ENCODE measurements around the gene PRDX5. TPM values are rescaled to one million over a fixed set of nuclear protein-coding genes. Genes with fewer than 3 reads are reported as not detected.

The PRDX5 gene
- total RNA-seq, 1 donor = 103 TPM

DNA sequence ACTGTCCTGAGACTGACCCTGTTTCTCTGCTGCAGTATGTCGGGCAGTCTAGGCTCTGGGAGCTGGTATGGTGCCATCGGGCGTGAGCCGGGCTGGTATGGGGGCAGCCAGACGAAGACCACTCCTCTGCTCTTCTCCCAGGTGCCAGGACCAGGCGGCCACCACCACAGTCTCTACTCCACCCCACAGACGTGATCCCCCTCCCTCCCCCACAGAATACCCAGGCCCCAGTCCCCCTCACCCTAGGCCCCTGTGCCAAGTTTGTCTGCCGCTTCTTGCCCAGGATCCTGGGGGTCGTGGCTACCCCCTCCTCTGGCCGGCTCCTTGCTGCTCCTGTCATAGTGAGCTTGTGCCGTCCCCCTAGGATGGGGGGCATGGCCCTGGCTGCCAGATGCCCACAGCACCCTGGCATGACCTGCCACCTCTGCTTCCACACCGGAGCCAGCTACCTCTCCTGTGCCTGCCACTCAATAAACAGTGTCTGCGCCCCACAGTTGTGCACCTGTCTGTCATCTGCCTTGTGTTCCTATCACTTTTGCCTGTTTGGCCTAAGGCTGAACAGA, 28.8 kb upstream of the PRDX5 start:
- no peak for DNase-seq (ENCODE audit: low read depth in 2 of 3, low spot score in 2 of 3)

DNA sequence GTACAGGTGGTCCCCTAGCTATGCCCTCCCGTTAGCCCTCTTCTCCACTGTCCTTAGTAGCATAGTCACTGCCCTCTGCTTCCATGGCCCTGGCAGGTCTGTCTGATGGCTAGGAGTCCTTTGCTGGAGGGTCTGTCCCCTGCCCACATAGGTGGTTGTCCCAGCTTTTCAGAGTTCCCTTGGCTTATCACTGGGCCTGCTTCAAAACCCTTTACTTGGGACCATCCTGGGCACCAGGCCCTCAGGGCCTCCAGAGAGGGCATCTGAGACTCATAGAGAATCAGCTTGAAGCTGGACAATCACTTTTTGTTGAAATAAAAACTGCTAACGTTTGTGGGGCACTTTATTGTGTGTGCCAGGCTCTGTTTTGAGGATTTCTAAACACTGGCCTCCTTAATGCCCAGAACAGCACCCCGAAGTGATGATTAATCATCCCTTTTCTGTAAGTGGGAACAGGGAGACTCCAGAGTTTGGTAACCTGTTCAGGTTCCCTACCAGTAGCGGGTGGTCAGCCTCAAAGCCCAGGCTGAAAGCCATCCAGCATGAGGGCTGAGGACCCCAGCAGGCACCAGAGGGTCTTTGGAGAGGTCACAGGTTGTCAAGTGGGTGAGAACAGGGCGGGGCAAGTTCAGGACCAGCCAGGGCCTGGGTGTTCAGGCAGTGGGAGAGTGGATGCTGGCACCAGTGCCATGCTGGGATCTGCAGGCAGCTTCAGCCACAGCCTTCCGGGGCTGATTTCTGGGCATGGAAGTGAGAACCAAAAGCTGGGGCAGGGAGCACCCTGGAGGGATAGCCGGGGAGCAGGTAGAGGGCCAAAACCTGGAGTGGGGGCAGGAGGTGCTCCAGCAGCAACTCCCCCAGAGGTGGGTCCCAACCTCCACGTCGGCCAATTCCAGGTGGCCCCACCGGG, 27.3 kb upstream of the PRDX5 start:
- DNase-seq (ENCODE audit: low read depth in 2 of 3, low spot score in 2 of 3) = no peak

DNA sequence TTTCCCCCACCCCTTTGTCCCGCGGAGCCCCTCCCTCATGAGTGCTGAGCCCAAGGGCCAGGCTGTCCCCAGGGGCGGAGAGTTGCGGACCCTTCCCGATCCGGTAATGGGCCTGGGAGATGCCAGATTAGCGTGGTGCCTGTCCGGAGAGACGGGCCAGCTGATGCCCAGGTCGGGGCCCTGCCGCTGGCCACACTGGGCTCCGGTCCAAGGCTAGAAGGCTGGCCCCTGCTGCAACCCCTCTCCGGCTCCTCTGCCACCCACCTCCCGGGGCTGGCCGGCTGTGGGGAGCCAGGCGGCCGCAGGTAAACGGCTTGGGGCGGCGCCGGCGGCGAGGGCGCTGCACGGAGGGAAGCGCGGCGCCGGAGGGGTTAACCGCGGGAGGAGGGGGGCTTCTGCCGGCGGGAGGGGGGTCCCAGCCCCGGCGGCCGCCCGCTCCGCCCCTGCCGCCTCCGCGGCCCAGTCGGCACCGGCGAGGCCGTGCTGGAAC, 26.6 kb upstream of the PRDX5 start, which contains the start of gene KCNK4:
Gene KCNK4 (plus strand): TSS at position 41 of the 490 bp plus-strand sequence. CDS start 1,717 bp downstream, outside the sequence.
- DNase-seq (ENCODE audit: low read depth in 2 of 3, low spot score in 2 of 3) = no peak

DNA sequence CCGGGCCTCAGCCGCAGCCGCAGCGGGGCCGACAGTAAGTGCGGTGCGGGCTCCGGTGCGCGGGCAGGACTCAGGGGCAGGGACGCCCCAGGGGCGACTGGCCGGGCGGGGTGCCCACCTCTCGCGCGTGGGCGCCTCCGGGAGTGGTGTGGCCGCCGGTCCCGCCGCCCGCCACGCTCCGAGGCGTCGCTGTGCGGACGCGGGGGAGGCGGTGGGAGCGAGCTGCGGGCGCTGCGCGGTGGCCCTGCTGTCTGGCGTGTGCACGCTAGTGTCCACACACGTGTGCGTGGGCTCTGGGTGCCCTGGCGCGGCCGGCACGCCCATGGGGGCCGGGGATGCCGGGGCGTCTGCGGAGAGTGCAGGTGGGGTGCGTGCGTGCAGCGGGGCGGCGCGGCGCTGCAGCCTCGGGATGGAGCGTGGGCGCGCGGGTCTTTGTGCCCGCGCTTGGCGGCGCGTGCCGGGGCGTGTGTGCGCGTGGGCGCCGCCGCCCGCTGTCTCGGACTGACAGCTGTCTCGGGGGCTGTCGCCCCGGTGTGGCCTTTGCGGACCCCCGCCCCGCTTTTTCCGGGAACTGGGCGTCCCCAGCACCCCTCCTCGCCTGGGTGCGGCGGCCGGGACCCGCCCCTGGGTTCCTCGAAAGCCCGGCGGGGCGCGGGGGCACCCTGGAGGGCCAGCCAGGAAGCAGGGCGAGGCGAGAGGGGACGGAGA, 26.0 kb upstream of the PRDX5 start:
- DNase-seq (ENCODE audit: low read depth in 2 of 3, low spot score in 2 of 3) = no peak

DNA sequence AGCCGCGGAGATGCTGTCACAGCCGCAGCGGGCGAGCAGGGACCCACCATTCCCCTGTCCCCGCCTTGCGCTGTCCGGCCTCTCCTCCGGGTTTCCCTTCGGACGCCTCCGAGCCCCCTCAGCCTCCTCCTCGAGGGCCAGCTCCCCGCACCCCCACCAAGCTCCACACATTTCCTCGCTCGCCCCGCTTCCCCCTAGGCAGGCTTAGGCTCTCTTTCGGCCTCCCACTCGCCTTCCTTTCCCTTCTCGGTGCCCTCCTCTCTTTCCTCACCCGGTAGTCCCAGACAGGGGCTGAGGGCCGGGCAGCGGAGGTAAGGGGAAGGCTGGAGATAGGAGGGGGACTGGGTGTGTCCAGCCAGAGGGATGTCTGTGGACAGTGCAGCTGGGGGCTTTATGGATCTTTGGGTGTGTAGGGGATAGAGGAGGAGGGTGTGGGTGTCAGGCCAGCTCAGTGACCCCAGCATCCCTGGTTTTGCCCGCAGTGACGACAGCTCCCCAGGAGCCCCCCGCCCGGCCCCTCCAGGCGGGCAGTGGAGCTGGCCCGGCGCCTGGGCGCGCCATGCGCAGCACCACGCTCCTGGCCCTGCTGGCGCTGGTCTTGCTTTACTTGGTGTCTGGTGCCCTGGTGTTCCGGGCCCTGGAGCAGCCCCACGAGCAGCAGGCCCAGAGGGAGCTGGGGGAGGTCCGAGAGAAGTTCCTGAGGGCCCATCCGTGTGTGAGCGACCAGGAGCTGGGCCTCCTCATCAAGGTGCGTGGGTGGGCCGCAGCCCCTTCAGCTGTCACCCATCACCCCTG, 25.3 kb upstream of the PRDX5 start:
- DNase-seq (ENCODE audit: low read depth in 2 of 3, low spot score in 2 of 3) = peak in 1 of 3 donors; percentile 26

DNA sequence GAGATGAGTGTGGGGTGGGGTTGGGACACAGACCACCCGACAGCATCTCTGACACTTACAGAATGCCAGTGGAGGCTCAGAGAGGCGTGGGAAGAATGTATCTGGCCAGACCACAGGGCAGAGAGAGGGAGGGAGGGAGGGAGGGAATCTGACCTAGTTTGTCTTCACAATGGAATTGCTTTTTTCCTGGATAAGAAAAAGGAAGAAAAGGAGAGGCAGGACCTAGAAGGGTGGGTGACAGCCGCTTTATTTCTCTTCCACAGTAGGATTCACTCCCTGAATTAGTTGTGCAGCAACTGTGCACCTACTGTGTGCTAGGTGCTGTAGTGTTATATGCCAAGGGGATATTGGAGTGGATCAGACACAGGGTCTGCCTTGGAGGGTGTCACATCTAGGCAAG, 23.1 kb upstream of the PRDX5 start:
- no peak for DNase-seq (ENCODE audit: low read depth in 2 of 3, low spot score in 2 of 3)

DNA sequence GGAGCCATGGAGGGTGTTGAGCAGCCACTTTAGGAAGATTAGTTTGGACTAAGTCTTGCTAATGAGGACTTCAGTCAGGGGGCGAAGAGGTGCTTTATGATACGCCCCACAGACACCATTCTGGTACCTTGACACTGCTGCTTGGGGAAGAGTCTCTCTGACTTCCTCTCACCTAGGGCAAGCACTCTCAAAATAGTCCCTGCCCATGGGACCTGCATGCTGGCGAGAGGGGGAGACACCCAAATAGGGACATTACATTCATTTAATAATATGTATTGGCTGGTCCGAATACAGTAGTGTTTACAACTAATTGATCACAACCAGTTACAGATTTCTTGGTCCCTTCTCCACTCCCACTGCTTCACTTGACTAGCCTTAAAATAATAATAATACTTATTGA, 22.2 kb upstream of the PRDX5 start:
- no peak for DNase-seq (ENCODE audit: low read depth in 2 of 3, low spot score in 2 of 3)

DNA sequence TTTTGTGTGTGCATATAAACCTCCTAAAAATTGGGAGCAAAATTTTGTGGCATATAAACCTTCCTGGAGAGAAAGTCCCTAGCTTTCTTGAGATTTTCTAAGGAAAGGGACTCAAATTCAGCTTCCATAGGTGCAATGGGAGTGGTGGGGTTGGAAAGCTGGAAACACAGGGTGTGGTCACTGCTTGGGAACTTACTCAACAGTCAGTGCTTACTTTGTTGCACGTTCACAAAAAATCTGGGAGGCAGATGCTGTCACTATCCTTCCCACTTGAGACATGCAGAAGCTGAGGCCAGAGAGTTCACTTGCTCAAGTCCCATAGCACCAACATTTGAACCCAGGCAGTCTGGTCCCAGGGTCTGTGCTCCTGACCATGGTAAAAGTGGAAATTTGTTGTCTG, 21.7 kb upstream of the PRDX5 start:
- DNase-seq (ENCODE audit: low read depth in 2 of 3, low spot score in 2 of 3) = no peak

DNA sequence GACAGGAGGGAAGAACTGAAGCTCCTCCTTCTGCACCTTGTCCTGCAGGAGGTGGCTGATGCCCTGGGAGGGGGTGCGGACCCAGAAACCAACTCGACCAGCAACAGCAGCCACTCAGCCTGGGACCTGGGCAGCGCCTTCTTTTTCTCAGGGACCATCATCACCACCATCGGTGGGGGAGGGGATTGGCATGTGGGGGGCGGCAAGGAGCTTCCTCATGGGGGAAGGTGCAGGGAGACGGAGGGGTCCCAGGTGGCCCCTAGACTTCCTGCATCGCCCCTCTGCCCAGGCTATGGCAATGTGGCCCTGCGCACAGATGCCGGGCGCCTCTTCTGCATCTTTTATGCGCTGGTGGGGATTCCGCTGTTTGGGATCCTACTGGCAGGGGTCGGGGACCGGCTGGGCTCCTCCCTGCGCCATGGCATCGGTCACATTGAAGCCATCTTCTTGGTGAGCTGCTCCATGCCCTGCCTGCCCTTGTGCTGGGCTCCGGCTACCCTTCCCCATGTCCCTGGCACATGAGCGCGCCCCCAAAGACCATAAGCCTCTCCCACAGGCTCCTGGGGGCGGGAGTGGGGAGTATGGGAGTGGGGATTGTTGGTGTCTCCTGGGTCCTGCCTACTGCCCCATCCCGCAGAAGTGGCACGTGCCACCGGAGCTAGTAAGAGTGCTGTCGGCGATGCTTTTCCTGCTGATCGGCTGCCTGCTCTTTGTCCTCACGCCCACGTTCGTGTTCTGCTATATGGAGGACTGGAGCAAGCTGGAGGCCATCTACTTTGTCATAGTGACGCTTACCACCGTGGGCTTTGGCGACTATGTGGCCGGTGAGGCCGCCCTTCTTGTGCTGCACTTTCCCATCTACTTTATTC, 20.9 kb upstream of the PRDX5 start:
- no peak for DNase-seq (ENCODE audit: low read depth in 2 of 3, low spot score in 2 of 3)

DNA sequence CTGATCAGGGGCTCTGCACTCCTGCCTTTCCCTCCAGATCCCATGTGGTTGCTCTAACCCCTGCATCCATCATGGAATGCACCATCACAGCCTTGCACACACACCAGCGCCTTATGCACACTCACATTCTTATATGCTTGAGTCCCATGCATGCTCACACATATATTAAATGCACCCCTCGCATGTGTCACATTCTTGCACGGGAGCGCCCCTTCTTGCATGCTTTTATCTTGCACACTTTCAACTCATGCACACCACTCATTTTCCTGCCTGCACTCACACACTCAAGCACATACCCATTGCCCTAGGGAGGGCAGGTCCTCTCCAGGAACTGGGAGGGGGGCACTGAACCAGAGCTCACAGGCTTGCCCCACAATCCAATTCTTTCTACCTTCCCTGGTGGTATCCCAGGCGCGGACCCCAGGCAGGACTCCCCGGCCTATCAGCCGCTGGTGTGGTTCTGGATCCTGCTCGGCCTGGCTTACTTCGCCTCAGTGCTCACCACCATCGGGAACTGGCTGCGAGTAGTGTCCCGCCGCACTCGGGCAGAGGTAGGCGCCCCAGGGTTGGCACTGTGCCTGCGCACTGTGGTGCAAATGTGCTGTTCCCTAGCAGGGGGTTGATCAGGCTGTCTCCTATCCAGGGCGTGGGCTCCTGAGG, 20.1 kb upstream of the PRDX5 start:
- peak in 1 of 3 donors; percentile 38 for DNase-seq (ENCODE audit: low read depth in 2 of 3, low spot score in 2 of 3)

DNA sequence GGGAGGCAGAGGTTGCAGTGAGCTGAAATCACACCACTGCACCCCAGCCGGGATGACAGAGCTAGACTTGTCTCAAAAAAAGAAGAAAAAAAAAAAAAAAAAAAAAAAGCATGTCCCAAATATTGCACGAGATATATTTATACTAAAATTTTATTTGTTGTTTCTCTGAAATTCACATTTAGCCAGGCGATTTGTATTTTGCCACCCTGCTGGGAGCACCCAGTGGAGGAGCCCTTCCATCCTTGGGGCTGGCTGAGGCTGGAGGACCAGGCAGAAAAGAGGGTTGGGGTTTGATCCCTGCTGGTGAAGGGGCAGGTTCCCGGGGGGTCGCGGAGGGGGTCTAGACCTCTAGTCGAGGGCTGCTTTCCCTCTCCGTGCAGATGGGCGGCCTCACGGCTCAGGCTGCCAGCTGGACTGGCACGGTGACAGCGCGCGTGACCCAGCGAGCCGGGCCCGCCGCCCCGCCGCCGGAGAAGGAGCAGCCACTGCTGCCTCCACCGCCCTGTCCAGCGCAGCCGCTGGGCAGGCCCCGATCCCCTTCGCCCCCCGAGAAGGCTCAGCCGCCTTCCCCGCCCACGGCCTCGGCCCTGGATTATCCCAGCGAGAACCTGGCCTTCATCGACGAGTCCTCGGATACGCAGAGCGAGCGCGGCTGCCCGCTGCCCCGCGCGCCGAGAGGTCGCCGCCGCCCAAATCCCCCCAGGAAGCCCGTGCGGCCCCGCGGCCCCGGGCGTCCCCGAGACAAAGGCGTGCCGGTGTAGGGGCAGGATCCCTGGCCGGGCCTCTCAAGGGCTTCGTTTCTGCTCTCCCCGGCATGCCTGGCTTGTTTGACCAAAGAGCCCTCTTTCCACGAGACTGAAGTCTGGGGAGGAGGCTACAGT, 18.7 kb upstream of the PRDX5 start:
- peak in 1 of 3 donors; percentile 44 for DNase-seq (ENCODE audit: low read depth in 2 of 3, low spot score in 2 of 3)

DNA sequence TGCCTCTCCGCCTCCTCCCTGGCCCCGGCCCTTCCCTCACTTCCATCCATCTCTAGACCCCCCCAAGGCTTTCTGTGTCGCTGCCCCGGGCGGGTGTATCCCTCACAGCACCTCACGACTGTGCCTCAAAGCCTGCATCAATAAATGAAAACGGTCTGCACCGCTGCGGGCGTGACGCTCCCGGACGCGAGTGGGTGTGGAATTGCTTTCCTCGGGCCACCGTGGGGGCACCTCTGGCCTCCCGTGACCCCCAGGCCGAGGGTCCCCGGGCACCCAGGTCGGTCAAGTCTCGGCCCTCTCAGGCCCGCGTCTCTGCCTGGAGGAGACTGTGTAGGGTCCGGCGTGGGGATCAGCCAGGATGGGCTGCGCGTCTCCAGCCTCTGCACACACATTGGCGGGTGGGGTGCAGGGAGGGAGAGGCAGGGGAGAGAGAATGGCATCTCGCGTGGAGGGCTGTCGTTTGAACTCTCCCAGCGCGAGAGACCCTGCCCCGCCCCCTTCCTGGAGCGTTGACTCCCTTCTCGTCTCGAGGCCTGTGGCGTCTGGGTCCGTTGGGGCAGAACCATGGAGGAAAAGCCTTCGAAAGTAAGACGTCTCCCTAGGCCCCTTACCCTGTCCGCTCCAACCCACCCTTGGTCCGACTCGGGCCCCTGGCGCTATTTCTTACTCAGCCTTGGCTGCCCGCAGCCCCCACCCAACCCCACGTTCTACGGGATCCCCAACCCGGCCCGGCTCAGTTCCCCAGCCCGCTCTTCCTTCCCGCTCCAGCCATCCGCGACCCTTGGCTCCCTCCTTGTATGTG, 17.9 kb upstream of the PRDX5 start, which contains the start of gene CATSPERZ:
Gene CATSPERZ (plus strand): TSS at position 512 of the 802 bp plus-strand sequence. CDS start 53 bp downstream, at position 565.
- peak in 1 of 3 donors; percentile 17 for DNase-seq (ENCODE audit: low read depth in 2 of 3, low spot score in 2 of 3)

DNA sequence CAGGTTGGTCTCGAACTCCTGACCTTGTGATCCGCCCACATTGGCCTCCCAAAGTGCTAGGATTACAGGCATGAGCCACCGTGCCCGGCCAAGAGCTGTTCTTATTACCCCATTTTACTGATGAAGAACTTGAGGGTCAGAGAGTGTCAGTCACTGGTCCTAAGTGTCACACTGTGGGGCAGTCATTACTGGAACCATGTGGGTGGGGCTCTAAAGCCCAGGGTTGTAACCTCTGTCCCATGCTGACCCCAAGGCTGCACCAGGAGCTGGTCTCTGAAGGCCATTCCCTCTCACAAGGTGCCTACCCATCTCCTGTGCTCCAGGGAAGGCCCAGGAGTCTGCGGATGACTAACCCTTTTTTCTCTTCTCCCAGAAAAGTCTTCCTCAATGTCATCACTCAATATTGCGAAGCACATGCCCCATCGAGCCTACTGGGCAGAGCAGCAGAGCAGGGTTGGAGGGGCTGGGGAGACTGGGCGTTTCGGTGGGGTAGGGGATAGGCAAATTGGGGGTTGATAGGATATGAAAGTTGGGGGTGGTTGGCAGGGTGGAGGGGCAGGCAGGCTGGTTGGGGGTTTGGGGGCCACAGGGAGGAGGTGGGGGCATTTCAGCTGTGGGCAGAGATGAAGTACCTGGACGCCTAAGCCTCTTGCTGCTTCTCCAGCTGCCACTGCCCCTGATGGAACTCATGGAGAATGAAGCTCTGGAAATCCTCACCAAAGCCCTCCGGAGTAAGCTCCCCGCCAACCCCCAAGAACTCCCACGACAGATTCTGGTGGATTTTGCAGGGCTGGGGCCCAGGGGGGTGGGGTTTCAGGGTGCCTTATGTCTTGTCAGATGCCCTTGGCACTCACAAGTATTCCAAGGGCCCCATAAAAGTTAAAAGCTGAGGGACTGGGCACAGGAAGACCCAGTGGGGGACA, 14.6 kb upstream of the PRDX5 start:
- no peak for DNase-seq (ENCODE audit: low read depth in 2 of 3, low spot score in 2 of 3)

DNA sequence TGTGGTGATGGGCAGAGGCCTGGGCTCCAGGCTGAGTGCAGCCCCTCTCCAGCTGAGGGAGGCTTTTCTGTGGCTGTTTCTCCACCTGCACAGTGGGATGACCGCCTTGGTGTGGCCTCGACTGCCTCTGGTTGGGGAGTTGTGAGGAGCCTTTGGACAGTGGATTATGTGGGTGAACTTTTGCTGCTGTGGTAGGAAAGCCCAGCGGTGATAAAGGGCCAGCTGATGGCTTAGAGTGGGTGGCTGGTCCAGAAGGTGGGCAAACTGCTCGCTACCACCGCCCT, 13.9 kb upstream of the PRDX5 start:
- no peak for DNase-seq (ENCODE audit: low read depth in 2 of 3, low spot score in 2 of 3)

DNA sequence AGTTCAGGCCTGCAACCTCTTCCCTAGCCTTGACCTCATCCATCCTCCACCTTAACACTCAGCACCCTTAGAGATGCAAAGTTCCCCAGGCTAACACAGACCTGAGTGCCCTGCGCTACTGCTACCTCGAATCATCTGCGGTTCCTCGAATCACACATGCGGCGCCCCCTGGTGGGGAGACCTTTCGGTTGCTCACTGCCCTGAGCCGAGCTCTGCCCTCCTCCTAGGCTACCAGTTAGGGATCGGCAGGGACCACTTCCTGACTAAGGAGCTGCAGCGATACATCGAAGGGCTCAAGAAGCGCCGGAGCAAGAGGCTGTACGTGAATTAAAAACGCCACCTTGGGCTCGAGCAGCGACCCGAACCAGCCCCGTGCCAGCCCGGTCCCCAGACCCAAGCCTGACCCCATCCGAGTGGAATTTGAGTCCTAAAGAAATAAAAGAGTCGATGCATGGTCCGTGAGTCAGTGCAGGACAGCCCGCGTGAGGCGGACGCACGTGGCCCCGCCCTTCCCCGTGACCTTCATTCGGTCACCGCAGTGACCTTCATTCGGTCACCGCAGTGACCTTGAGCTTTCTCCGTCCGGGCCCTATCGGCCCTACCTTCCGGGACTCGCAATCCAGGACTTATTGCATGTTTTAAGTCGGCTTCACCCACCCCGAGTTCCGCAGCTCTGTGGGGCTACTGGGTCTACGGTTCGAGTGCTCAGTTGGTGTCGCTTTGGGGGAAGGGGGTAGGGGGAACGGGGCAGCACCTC, 13.4 kb upstream of the PRDX5 start:
- peak; percentile 82 to 92 (median 88) for DNase-seq (ENCODE audit: low read depth in 2 of 3, low spot score in 2 of 3)
